D721Med (cell line): ENCODE measurements around the gene FAM78B.

Experiments used
- DNase-seq: peaks from one replicate; pipeline ENCODE4 v3.0.0; 2011; ENCODE audit warnings: low spot score; ENCODE audit not compliant: insufficient read length
- FAIRE-seq: peaks from 2 replicates; lab custom pipeline; 2011; peaks lifted over from hg19 to GRCh38; lab: Jason Lieb, UNC
- CTCF ChIP-seq: IDR thresholded peaks from 2 replicates; pipeline ENCODE4 v1.5.1; 2012; ENCODE audit warnings: mild to moderate bottlenecking, control low read depth; ENCODE audit not compliant: insufficient read depth; ENCODE audit errors: missing control alignments

Gene FAM78B

DNA sequence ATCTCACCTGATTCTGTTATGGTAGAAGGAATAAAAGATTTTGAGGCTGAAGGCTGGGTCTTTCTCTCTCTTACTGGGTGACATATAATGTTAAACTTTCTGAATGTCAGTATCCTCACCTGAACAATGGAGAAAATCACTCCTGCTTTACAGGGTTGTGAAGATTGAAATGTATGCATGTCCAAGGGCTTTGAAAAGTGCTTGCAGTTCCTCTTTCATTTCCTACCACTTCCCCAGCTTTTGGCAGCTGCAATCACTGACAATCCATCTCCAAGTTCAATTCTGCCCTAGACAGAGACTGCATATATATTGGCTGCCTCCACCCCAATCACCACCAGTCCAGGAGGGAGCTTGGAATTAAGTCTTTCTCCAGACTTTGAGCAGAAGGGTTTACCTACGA lies 39.8 kb downstream of the FAM78B start:
- FAIRE-seq = no peak
- no peak for DNase-seq
- TF ChIP-seq CTCF = no peak

GRCh38 chr1:166122873-166123466 lies 43.8 kb downstream of the FAM78B start:
- FAIRE-seq (no peak), DNase-seq (no peak)
- TF ChIP-seq CTCF = no peak

DNA sequence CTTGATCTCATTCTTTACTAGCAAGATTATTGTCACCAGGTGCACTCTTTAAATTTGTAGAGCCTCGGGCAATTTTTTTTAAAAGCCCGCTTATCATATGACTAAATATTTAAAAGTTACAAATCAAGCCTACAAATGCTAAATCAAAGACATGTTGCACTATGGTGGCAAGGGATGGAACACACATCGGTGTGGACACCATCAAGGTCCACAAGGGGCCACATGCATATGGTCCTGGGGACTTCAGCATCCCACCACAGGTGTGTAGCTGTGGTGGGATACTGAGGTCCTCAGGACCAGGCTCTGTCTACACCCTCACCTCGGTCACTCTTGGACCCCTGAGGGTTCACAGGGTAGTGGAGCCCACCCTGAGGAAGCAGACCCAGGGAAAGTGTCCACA lies 45.8 kb downstream of the FAM78B start:
- FAIRE-seq (no peak), DNase-seq (no peak)
- no peak for TF ChIP-seq CTCF

- FAIRE-seq (no peak), DNase-seq (no peak)
- no peak for TF ChIP-seq CTCF
These were observed 46.5 kb downstream of the FAM78B start for GRCh38 chr1:166120281-166120680.

DNA sequence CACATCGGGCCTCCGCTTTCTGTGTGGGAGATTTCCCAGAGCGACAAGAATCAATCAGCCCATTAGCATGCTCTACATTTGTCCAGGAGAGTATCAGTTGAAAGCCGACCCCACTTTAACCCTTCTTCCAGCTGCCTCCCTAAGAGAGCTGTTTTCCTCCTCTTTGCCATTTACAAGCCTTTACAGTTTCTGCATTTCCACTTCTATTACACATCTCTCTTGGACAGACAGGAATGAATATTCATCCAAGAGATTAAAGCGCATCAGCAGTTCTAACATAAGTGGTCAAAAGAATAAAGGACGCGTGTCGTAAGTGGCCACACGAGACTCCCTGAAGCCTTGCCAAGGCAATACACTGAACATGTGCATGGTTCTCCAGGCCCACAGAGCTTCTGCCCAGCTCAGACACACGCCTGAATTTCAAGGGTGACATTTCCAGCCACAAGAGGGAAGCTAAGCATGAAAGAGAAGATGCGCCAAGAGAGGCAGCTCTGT lies 47.3 kb downstream of the FAM78B start:
- DNase-seq (no peak), FAIRE-seq (no peak)
- no peak for TF ChIP-seq CTCF

GRCh38 chr1:166117776-166118175 lies 49.0 kb downstream of the FAM78B start:
- DNase-seq = no peak
- no peak for FAIRE-seq
- TF ChIP-seq CTCF = no peak

- DNase-seq = no peak
- no peak for FAIRE-seq
These were observed 50.8 kb downstream of the FAM78B start for GRCh38 chr1:166116026-166116425.

More at GRCh38 chr1:166116026-166116425, 50.8 kb downstream of the FAM78B start:
- TF ChIP-seq CTCF = no peak
